Mammary epithelial cell (primary cell): Measurements from ENCODE around the gene TRMT1.

Experiments used
- EZH2 ChIP-seq: IDR thresholded peaks from 2 replicates; pipeline ENCODE4 v1.6.1; 2012; ENCODE audit warnings: low read length, inconsistent platforms, borderline replicate concordance
- TF ChIP-seq, protein P1 (sequence below), 2 donors: IDR thresholded peaks in 1 of 2; conservative IDR thresholded peaks in 1 of 2; 2 replicates each; pipeline ENCODE4 v1.5.1; 2011 to 2012; ENCODE audit warnings: inconsistent platforms in 2 of 2, low read length in 2 of 2, mild to moderate bottlenecking in 2 of 2, control low read depth in 1 of 2, low read depth in 1 of 2; ENCODE audit not compliant: insufficient read depth in 1 of 2; ENCODE audit errors: extremely low read depth in 1 of 2

DNA sequence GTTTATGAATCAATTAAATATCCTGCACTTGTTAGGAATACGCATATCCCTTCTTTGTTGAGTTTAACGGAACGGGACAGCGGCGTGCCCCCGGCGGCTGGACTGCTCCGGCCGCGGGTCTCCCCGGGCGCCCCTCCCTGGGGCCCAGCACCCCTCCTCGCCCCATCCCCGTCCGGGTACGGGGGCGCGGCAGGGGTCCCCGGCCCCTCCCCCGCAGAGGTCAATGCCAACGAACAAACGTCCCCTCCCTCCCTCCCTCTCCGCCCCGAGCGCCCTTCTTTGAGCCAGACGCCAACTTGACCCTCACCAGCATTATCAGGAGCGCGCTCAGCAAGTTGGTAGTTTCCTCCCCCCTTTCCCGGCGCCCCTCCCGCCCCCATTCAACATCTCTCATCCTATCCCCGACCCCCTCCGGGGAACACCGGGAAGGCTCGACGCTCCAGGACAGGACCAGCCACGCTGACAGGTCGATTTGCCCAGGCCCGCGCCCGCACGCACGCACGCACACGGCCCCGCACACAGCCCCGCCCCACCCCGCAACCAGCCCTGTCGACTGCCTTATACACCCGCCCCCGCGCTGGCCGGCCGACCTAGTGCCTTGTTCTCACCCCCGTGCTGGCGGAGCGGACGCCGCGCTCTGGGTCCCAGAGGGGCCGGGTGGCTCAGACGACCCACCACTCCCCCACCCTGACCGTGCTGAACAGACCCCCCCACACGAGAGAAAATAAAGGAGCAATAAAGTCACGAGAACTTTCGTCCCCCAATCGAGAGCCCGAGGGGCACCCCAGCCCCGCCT lies 18.9 kb downstream of the TRMT1 start:
- TF ChIP-seq, protein P1, sequence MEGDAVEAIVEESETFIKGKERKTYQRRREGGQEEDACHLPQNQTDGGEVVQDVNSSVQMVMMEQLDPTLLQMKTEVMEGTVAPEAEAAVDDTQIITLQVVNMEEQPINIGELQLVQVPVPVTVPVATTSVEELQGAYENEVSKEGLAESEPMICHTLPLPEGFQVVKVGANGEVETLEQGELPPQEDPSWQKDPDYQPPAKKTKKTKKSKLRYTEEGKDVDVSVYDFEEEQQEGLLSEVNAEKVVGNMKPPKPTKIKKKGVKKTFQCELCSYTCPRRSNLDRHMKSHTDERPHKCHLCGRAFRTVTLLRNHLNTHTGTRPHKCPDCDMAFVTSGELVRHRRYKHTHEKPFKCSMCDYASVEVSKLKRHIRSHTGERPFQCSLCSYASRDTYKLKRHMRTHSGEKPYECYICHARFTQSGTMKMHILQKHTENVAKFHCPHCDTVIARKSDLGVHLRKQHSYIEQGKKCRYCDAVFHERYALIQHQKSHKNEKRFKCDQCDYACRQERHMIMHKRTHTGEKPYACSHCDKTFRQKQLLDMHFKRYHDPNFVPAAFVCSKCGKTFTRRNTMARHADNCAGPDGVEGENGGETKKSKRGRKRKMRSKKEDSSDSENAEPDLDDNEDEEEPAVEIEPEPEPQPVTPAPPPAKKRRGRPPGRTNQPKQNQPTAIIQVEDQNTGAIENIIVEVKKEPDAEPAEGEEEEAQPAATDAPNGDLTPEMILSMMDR (conservative IDR thresholded peaks at IDR 0.05 in 1 of 2, IDR thresholded peaks at IDR 0.05 in 1 of 2; ENCODE audit: extremely low read depth in 1 of 2, insufficient read depth in 1 of 2, low read depth in 1 of 2, low read length in 2 of 2): no peak
- no peak for TF ChIP-seq EZH2
